DND-41 (cell line): Measurements from ENCODE around the gene RASA2.

ENCODE experiments used
- CTCF ChIP-seq: IDR thresholded peaks from 2 replicates; pipeline ENCODE4 v1.5.1; 2012; ENCODE audit warnings: borderline replicate concordance, low read length, moderate library complexity, mild to moderate bottlenecking; ENCODE audit not compliant: poor library complexity, severe bottlenecking; ENCODE audit errors: extremely low read depth
- EZH2 ChIP-seq: IDR thresholded peaks from 3 replicates; pipeline ENCODE4 v1.6.1; 2012; ENCODE audit warnings: borderline replicate concordance, low read depth, mild to moderate bottlenecking, moderate library complexity, low read length, inconsistent platforms; ENCODE audit not compliant: severe bottlenecking

- TF ChIP-seq CTCF (no peak), EZH2 (no peak)
Measured at GRCh38 chr3:141482245-141482922, 4.4 kb upstream of the RASA2 start.
